Measurements from ENCODE around the gene HTR2A.

Gene HTR2A

GRCh38 chr13:46782691-46783090 is 114.2 kb downstream of the HTR2A start:
- H3K27ac ChIP-seq, result no peak overlapping the region
- TF ChIP-seq ZFX (IDR thresholded peaks at IDR 0.05), result no peak
- TF ChIP-seq CTCF (conservative IDR thresholded peaks at IDR 0.05), result no peak

- no peak for TF ChIP-seq CTCF (conservative IDR thresholded peaks at IDR 0.05)
- TF ChIP-seq ZFX (IDR thresholded peaks at IDR 0.05), result no peak
- H3K27ac ChIP-seq, result no peak overlapping the region
Observed at GRCh38 chr13:46782066-46782465, 114.8 kb downstream of the HTR2A start.
